HepG2 (cell line): ENCODE results near the gene RHBDD1. TPM values are rescaled to one million over a fixed set of nuclear protein-coding genes. Genes with fewer than 3 reads are reported as not detected.

Experiments
- ATAC-seq: fragments of 200-7000 bp; cut with Tn5 transposase; 3 replicates; pipeline ENCODE4 v1.9.1; 2020; ENCODE audit warnings: mild to moderate bottlenecking, moderate library complexity
- BruUV-seq: library from RNA; stranded (reverse); fragments of 400-500 nt; replicated peaks from 2 replicates; lab custom pipeline; 2021; lab: Mats Ljungman, UMichigan
- CTCF ChIA-PET: fragments of 300-600 bp; formaldehyde crosslinking; extraction: SDS; loops from one replicate; lab custom pipeline; 2021; ENCODE audit warnings: low total read pairs, inconsistent platforms, low intra/inter-chr PET ratio; lab: Yijun Ruan, JAX
- POLR2A ChIA-PET: fragments of 350-600 bp; sonication (Branson Sonifier 250); formaldehyde crosslinking; loops from one replicate; lab custom pipeline; 2020; ENCODE audit warnings: antibody characterized with exemption, inconsistent platforms; lab: Yijun Ruan, JAX
- DNase-seq: peaks from one replicate; pipeline ENCODE4 v3.0.0-alpha.2; 2015; ENCODE audit warnings: low spot score
- FAIRE-seq: peaks from 3 replicates; lab custom pipeline; 2011; peaks lifted over from hg19 to GRCh38; lab: Jason Lieb, UNC
- H2AFZ ChIP-seq: one replicate; pipeline ENCODE4 v1.6.1; 2011; ENCODE audit warnings: low read length, inconsistent platforms
- H3K27ac ChIP-seq: fragments of 300-600 bp; 3 replicates; pipeline ENCODE4 v1.8.0; 2011; ENCODE audit warnings: mixed run types, mild to moderate bottlenecking, mixed read lengths, low read length, inconsistent platforms; ENCODE audit not compliant: insufficient read depth; ENCODE audit errors: extremely low read length
- H3K27me3 ChIP-seq, 2 experiments: fragments of 200-600 bp in 1 of 2; 2 replicates in 1 of 2; 3 replicates in 1 of 2; pipeline versions ENCODE4 v1.6.0 to v1.8.0; 2011; ENCODE audit warnings: low read length in 2 of 2, mild to moderate bottlenecking in 2 of 2, moderate library complexity in 2 of 2, inconsistent platforms in 1 of 2; ENCODE audit not compliant: insufficient read depth in 2 of 2, control insufficient read depth in 1 of 2
- H3K36me3 ChIP-seq, 2 experiments: fragments of 200-600 bp in 1 of 2; replicated peaks in 1 of 2; 2 replicates in 1 of 2; 3 replicates in 1 of 2; pipeline versions ENCODE4 v1.5.1 to v1.8.0; 2011; ENCODE audit warnings: low read length in 2 of 2, inconsistent platforms in 1 of 2; ENCODE audit not compliant: insufficient read depth in 2 of 2, control insufficient read depth in 1 of 2
- H3K4me1 ChIP-seq: 2 replicates; pipeline ENCODE4 v1.5.1; 2012; ENCODE audit warnings: low read length, inconsistent platforms; ENCODE audit not compliant: insufficient read depth
- H3K4me2 ChIP-seq: 2 replicates; pipeline ENCODE4 v1.6.0; 2011; ENCODE audit warnings: low read depth, low read length, inconsistent platforms
- H3K4me3 ChIP-seq, 3 experiments: fragments of 200-600 bp in 1 of 3; sonication (generic), shearing (Covaris generic) in 1 of 3; replicated peaks in 1 of 3; 2 replicates each; pipeline ENCODE4 v1.5.1; 2011 to 2016; ENCODE audit warnings: low read length in 3 of 3, inconsistent platforms in 2 of 3, low read depth in 2 of 3, mild to moderate bottlenecking in 2 of 3, control low read depth in 1 of 3, mixed read lengths in 1 of 3; ENCODE audit not compliant: insufficient read depth in 1 of 3
- H3K79me2 ChIP-seq: one replicate; pipeline ENCODE4 v1.6.1; 2011; ENCODE audit warnings: low read length, inconsistent platforms; ENCODE audit not compliant: insufficient read depth
- H3K9ac ChIP-seq: 2 replicates; pipeline ENCODE4 v1.6.0; 2011; ENCODE audit warnings: mild to moderate bottlenecking, low read depth, low read length, inconsistent platforms; ENCODE audit not compliant: insufficient read depth
- H3K9me3 ChIP-seq: 2 replicates; pipeline ENCODE4 v1.5.1; 2012; ENCODE audit warnings: mild to moderate bottlenecking, low read length
- H4K20me1 ChIP-seq: 2 replicates; pipeline ENCODE4 v1.6.0; 2011; ENCODE audit warnings: inconsistent platforms, mild to moderate bottlenecking, low read length, moderate library complexity; ENCODE audit not compliant: insufficient read depth
- BCLAF1 ChIP-seq: fragments of 450-650 bp; IDR thresholded peaks from 2 replicates; pipeline ENCODE4 v1.6.1; 2017; ENCODE audit warnings: mild to moderate bottlenecking
- CBFB ChIP-seq: sonication (generic); formaldehyde crosslinking; IDR thresholded peaks from 2 replicates; pipeline ENCODE4 v1.4.0; 2020; ENCODE audit warnings: missing genetic modification reagents
- HCFC1 ChIP-seq: fragments of 150-350 bp; IDR thresholded peaks from 2 replicates; pipeline ENCODE4 v1.6.1; 2014; ENCODE audit warnings: low read depth, low read length
- NBN ChIP-seq: fragments of 450-650 bp; conservative IDR thresholded peaks from 2 replicates; pipeline ENCODE4 v1.6.1; 2017
- NFAT5 ChIP-seq: sonication (generic); formaldehyde crosslinking; IDR thresholded peaks from 2 replicates; pipeline ENCODE4 v1.4.0; 2020; ENCODE audit warnings: missing genetic modification reagents
- SALL1 ChIP-seq: sonication (generic); formaldehyde crosslinking; IDR thresholded peaks from 2 replicates; pipeline ENCODE4 v1.8.0; 2022; ENCODE audit warnings: mild to moderate bottlenecking, missing genetic modification reagents
- ZBTB34 ChIP-seq: sonication (generic); formaldehyde crosslinking; IDR thresholded peaks from 2 replicates; pipeline ENCODE4 v1.8.0; 2022; ENCODE audit warnings: mild to moderate bottlenecking, missing genetic modification reagents
- ZBTB49 ChIP-seq: sonication (generic); formaldehyde crosslinking; IDR thresholded peaks from 2 replicates; pipeline ENCODE4 v1.4.0; 2020; ENCODE audit warnings: missing genetic modification reagents, borderline replicate concordance
- ZFP1 ChIP-seq: IDR thresholded peaks from 2 replicates; pipeline ENCODE4 v1.6.1; 2016
- ZNF160 ChIP-seq: sonication (generic); formaldehyde crosslinking; IDR thresholded peaks from 2 replicates; pipeline ENCODE4 v1.8.0; 2022; ENCODE audit warnings: mild to moderate bottlenecking, inconsistent platforms, missing genetic modification reagents
- ZXDC ChIP-seq: sonication (generic); formaldehyde crosslinking; IDR thresholded peaks from 2 replicates; pipeline ENCODE4 v1.5.0; 2020; ENCODE audit warnings: mild to moderate bottlenecking, missing genetic modification reagents
- WGBS: methylation state at CpG from one replicate; pipeline ENCODE4 v1.1.6; 2017; ENCODE audit warnings: low lambda C conversion rate; 5-methylcytosine and 5-hydroxymethylcytosine counted together
- in situ Hi-C: cut with HindIII; loops from 2 replicates; pipeline ENCODE4 v1.10.0; 2017; ENCODE audit warnings: low pct_unique_long_range_greater_than_20kb; ENCODE audit not compliant: extremely low pct_ligation_motif_present
- intact Hi-C: fragments of 100-400 bp; cut with micrococcal nuclease; formaldehyde crosslinking; loops from one replicate; pipeline ENCODE4 v1.10.0; 2022; ENCODE audit not compliant: unreplicated experiment
- polyA plus RNA-seq, 8 experiments: library from polyadenylated mRNA; depleted of rRNA in 3 of 8; stranded (reverse) in 7 of 8; unstranded in 1 of 8; fragments of >200 nt; fragmentation: Illumina TruSeq in 4 of 8; extraction: Trizol in 4 of 8; gene quantifications; 2 replicates each; pipeline versions ENCODE4 v1.2.1 to v1.2.3, GENCODE V29; 2011 to 2016; ENCODE audit warnings: low read depth in 4 of 8, missing spikeins in 1 of 8, mixed read lengths in 1 of 8; ENCODE audit not compliant: insufficient read depth in 1 of 8
- total RNA-seq, 5 experiments: library from RNA; depleted of rRNA; stranded (reverse); fragments of >200 nt; fragmentation: Illumina TruSeq; extraction: Trizol; gene quantifications; 2 replicates each; pipeline ENCODE4 v1.2.3, GENCODE V29; 2016; ENCODE audit warnings: low read depth in 1 of 5

RHBDD1 gene
- total and polyA plus RNA-seq, 2 of the 13 experiments (the other 11 are each of a cell fraction or from before 2014, with no cell fraction given): 8.2 to 9.5 TPM

- no peaks in the 10 kb centered on the region for H3K27me3 ChIP-seq
- intact Hi-C loops: no loop called here
- H3K4me3 ChIP-seq: no peak overlapping the region
- no peak overlapping the region for H2AFZ ChIP-seq
- ChIA-PET CTCF (no interaction called here), POLR2A (no interaction called here)
- no peak for ATAC-seq
- no peaks in the 10 kb centered on the region for H3K4me1 ChIP-seq
- H3K27ac ChIP-seq: no peak overlapping the region
- no peak overlapping the region for H3K9ac ChIP-seq
- no peaks in the 10 kb centered on the region for H3K9me3 ChIP-seq
- H4K20me1 ChIP-seq: no peaks in the 10 kb centered on the region
- 66% methylated on average over 6 of the region's 6 CpGs for WGBS
- H3K4me2 ChIP-seq: no peak overlapping the region
- in situ Hi-C loops: no loop called here
- DNase-seq: no peak
- BruUV-seq: no TSS peak
- H3K79me2 ChIP-seq: no peaks in the 10 kb centered on the region
- no peak for FAIRE-seq
- no peaks in the 10 kb centered on the region for H3K36me3 ChIP-seq
- TF ChIP-seq NBN (no peak), ZBTB34 (CRISPR knock-in tag) (no peak), ZXDC (CRISPR knock-in tag) (no peak), BCLAF1 (no peak), HCFC1 (no peak), ZFP1 (no peak), CBFB (CRISPR knock-in tag) (no peak), SALL1 (CRISPR knock-in tag) (no peak), ZNF160 (no peak), NFAT5 (CRISPR knock-in tag) (no peak), ZBTB49 (CRISPR knock-in tag) (no peak)
Measured at GRCh38 chr2:226971084-226971483, 135.2 kb downstream of the RHBDD1 start.
